Bronchial epithelial cell (primary cell): Measurements from ENCODE around the gene CCR5AS.
A peak's percentile ranks its signal among the peaks of the same experiment; 100 is the strongest.

Experiments
- DNase-seq: peaks from one replicate; pipeline ENCODE4 v3.0.0-alpha.2; 2010; ENCODE audit warnings: low read depth
- FAIRE-seq: peaks from 2 replicates; lab custom pipeline; 2011; peaks lifted over from hg19 to GRCh38; lab: Jason Lieb, UNC
- H3K27me3 ChIP-seq: 2 replicates; pipeline ENCODE4 v1.5.1; 2011; ENCODE audit warnings: low read length; ENCODE audit not compliant: control insufficient read depth, insufficient read depth
- H3K36me3 ChIP-seq: 2 replicates; pipeline ENCODE4 v1.5.1; 2011; ENCODE audit warnings: low read length; ENCODE audit not compliant: control insufficient read depth, insufficient read depth
- H3K4me3 ChIP-seq: 2 replicates; pipeline ENCODE4 v1.5.1; 2011; ENCODE audit warnings: mild to moderate bottlenecking, low read depth, low read length, control low read depth
- TF ChIP-seq, protein P1 (sequence below): IDR thresholded peaks from 2 replicates; pipeline ENCODE4 v1.5.1; 2011; ENCODE audit warnings: mild to moderate bottlenecking, moderate library complexity, low read length, control low read depth, inconsistent platforms; ENCODE audit not compliant: insufficient read depth, severe bottlenecking

Gene CCR5AS

DNA sequence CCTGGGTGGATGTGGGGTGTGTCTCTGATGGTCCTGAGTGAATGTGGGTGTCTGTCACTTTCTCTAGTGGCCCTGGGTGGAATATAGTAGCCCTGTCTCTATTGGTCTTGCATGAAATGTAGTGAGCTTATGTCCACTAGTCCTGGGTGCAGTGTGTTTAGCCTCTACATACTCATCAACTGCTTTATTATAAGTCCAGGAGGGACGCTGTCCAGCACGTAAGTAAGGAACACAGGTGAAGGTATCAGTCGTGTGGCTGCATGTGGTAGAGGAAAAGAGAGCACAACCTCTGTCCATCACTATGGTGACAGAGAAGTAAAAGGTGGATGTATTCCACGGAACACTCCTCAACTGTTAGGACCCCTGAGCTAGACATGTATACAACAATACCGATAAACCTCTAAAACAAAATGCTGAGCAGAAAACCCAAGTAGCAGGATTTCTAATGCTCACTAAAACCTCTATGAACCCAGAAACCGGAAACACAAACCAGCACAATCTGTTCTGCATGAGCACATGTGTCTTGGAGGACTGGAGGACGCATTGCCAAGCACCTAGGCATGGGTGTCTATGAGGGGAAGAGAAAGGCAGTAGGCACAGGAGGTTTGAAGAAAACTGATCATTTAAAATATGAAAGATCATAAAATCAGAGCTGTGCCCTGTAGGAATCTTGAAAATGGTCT is 46.8 kb upstream of the CCR5AS start:
- H3K27me3 ChIP-seq = no peaks in the 10 kb centered on the region
- DNase-seq = no peak
- H3K36me3 ChIP-seq = no peaks in the 10 kb centered on the region
- peak; percentile 64 for FAIRE-seq
- no peak overlapping the region for H3K4me3 ChIP-seq
- TF ChIP-seq, protein P1, sequence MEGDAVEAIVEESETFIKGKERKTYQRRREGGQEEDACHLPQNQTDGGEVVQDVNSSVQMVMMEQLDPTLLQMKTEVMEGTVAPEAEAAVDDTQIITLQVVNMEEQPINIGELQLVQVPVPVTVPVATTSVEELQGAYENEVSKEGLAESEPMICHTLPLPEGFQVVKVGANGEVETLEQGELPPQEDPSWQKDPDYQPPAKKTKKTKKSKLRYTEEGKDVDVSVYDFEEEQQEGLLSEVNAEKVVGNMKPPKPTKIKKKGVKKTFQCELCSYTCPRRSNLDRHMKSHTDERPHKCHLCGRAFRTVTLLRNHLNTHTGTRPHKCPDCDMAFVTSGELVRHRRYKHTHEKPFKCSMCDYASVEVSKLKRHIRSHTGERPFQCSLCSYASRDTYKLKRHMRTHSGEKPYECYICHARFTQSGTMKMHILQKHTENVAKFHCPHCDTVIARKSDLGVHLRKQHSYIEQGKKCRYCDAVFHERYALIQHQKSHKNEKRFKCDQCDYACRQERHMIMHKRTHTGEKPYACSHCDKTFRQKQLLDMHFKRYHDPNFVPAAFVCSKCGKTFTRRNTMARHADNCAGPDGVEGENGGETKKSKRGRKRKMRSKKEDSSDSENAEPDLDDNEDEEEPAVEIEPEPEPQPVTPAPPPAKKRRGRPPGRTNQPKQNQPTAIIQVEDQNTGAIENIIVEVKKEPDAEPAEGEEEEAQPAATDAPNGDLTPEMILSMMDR = no peak

DNA sequence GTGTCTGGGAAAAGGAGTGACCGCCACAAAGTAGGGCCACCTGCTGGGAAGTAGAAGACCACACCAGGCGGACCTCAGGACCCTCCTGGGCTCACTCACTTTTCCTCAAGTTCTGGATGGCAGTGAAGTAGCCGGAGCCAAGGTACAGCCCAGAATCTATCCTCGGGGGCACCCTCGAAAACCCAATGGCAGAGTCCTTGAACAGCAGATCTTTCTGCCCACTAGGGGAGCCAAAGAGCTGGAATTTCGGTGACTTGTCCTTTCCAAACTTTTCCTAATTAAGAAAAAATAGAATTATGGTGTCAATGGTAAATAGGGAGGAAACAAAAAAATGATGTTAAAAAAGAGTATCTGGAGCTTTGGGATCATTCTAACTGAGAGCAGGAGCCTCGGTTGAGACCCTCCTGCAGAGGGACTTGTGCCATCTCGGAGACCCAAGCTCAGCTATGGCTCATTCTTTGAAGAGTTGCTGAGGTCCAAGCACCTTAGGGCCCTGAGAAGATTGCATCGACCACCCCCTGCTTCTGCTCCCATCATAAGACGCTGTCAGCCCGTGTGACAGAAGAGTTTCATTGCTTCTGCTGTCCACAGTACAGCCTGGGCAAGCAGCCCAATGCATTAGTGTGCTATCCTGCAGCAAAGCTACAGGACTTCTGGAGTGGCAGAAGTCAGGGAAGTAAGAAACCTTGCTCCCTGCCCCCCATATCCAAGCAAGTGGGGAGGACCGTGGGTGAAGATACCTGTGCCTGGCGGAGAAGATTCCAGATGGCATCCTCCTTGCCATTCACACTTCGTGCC is 43.1 kb upstream of the CCR5AS start:
- TF ChIP-seq, protein P1 = peak; percentile 64
- DNase-seq (peak; percentile 15), FAIRE-seq (peak; percentile 47)
- no peaks in the 10 kb centered on the region for H3K36me3 ChIP-seq
- peaks cover 2% of the 10 kb centered on the region for H3K27me3 ChIP-seq
- no peak overlapping the region for H3K4me3 ChIP-seq

- H3K4me3 ChIP-seq = no peak overlapping the region
- TF ChIP-seq, protein P1 = no peak
- peaks cover 2% of the 10 kb centered on the region for H3K27me3 ChIP-seq
- DNase-seq (no peak), FAIRE-seq (no peak)
- H3K36me3 ChIP-seq = no peaks in the 10 kb centered on the region
Measured at GRCh38 chr3:46448721-46449120, 41.9 kb upstream of the CCR5AS start.

- peak; percentile 95 for FAIRE-seq
- Histone ChIP-seq H3K27me3 (peaks cover 2% of the 10 kb centered on the region), H3K36me3 (no peaks in the 10 kb centered on the region), H3K4me3 (no peak overlapping the region)
- peak; percentile 26 for DNase-seq
- TF ChIP-seq, protein P1 = no peak
Measured at GRCh38 chr3:46447228-46447985, 40.5 kb upstream of the CCR5AS start.

DNA sequence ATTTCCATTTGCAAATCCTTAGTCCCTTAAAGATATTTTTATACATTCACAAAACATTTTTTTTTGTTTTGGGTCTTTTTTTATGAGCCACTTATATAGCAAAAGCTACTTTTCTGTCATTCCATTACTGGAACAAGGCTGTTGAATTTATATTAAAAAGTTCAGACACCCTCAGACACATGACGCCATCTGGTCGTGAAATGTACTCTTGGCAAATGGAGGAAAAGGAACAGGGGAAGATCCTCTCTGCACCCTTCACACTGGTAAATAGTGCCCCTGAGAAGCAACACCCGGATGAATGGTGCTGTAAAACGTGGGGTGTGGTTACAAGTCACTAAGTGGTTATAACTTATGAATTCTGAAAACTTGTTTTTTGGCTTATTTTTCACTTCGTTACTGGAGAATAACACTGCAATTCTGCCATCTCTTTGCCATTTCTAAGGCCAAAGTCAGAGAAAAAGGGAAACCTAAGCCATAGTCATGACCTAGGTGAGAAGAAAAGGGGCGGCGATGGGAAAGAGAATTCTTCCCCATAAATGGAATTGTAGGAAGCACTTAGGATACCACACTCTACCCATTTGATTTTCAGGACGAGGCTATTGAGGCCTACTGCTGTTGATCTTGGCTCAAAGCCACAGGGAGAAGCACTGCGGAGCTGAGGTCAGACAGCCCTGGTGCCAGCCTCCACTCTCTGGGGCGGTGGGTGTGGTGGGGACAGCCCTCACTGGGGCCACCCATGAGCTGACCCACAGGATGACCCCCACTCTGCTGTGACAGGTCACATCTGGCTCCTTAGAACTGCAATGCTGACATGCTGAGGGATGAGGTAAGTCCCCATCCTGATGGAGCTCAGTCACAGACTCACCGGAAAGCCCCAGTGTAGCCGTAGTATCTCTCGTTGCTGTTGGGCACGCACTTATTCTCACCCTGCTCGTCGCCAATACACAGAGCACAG is 36.0 kb upstream of the CCR5AS start:
- peak; percentile 77 for FAIRE-seq
- TF ChIP-seq, protein P1 = no peak
- Histone ChIP-seq H3K36me3 (no peaks in the 10 kb centered on the region), H3K27me3 (peaks cover 4% of the 10 kb centered on the region), H3K4me3 (no peak overlapping the region)
- no peak for DNase-seq
